Astrocyte of the hippocampus (primary cell): ENCODE results near the gene PTPRG.
A peak's percentile ranks its signal among the peaks of the same experiment; 100 is the strongest.
"Not testable (repeated sequence)": the region's sequence is repeated elsewhere in the genome, so short reads cannot be mapped to it uniquely, and the experiment has no call there.

Experiments used
- DNase-seq: peaks from one replicate; pipeline ENCODE4 v3.0.0; 2011; ENCODE audit warnings: low read depth, low spot score

PTPRG gene

GRCh38 chr3:61685755-61686154 lies 124.4 kb downstream of the PTPRG start:
- DNase-seq: peak; percentile 26

GRCh38 chr3:61686228-61686648 lies 124.9 kb downstream of the PTPRG start:
- peak; percentile 25 for DNase-seq

- DNase-seq: no peak
Observed at GRCh38 chr3:61687206-61687605, 125.8 kb downstream of the PTPRG start.

GRCh38 chr3:61687663-61688306 lies 126.4 kb downstream of the PTPRG start:
- no peak for DNase-seq

DNA sequence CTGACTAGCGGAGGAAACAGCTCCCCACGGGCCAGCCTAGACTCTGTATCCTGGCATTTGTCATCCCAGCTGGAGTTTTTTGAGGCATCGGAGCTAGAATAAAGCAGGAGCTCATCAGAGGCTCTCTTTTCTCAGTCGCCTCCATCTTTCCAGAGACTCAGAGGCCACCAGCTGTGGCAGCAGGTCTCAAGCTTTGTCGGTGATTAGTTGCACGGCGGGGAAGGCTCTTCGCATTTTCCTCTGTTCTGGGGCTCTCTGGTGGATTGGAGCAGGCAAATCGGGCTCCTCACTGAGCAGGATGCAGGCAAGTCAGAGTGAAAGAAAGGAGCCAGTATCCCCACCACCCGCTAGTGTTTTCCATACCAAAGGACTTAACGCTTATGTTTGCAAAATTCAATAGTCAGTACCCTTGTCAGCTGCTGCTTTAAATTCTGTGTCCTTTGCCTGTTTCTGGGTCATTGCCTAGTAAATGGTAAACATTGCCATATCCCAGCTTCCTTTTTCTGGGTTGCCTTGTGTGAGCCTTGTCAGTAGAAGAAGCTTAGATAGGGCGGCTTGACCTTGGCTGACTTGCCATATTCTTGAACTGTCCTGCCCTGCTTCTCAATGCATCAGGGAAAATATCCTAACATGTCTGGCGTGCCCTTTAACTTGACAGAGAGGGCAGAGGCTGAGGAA lies 127.1 kb downstream of the PTPRG start:
- no peak for DNase-seq

DNA sequence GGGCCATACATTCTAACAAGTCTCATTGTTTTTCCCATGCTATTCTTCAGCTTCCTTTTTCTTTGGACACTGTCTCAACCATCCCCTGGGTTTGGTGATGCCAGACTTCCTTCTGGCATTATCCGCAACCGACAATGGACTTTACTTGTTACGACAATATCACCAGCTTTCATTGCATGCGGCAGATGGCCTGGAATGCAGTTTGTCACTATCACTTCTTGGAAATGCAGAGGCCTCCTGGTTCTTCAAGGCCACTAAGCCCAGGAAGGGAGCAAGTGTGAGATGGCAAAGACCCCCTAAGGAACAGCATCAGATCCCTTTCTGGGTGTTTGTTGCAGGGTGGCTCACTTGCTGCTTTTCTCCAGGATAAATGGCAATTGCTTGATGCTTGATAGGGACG lies 128.6 kb downstream of the PTPRG start:
- no peak for DNase-seq

- no peak for DNase-seq
Observed at GRCh38 chr3:61691466-61691865, 130.1 kb downstream of the PTPRG start.

DNA sequence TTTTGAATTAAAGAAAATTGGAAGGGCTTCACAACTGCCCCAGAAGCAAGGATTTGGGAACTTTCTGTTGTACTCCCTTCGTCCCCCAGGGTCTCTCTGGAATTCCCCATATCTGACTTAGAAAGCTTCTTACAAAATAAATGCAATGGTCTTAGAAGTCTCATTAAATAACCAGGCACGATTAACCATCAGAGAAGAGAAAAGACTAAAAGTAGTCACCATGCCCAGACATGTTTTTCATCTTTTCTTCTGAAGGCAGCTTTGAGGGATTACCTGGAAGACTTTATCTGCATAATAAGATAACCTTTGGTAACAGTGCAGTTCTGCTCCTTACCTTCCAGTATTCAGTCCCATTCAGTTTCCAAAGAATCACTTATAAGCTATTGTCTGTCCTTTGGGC lies 135.9 kb downstream of the PTPRG start:
- no peak for DNase-seq

DNA sequence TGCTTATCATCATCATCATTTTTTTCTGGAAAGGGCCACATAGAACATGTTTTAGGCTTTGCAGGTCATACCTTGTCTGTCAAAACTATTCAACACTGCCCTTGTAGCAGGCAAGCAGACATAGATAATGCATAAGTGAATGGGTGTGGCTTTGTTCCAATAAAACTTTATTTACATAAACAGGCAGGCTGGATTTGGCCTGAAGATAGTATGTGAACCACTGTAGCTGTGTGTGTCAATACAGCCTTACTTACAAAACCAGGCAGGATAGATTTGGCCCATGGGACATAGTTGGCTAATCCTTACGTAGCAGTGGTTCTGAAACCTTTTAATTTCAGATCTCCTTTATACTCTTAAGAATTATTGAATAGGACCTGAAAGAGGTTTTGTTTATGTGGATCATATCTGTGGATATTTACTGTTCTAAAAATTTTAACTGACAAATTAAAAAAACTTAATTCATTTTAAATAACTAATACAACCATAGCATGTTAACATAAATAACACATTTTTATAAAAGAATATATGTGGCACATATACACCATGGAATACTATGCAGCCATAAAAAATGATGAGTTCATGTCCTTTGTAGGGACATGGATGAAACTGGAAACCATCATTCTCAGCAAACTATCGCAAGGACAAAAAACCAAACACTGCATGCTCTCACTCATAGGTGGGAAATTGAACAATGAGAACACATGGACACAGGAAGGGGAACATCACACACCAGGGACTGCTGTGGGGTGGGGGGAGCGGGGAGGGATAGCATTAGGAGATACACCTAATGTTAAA lies 137.1 kb downstream of the PTPRG start:
- DNase-seq: not testable (repeated sequence)

DNA sequence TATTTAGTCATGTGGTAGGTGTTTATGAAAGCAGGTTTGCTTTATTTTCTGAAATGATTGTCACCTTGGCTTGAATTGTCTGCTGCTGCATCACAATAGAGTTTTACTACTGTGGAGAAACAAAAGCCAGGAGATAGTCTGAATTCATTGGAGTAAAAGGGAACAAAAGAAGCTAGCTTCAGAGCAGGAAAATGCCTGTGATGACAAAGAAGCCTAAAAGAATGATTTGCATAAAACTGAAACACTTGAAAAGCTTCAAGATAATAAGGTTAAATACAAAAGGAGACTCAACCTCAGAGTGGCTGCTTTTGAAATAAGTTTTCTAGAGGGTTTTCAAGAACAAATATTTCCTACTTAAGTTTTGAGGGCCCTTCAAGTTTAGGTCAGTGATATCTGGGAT lies 138.3 kb downstream of the PTPRG start:
- DNase-seq: no peak

- DNase-seq: no peak
Observed at GRCh38 chr3:61701011-61701410, 139.6 kb downstream of the PTPRG start.

DNA sequence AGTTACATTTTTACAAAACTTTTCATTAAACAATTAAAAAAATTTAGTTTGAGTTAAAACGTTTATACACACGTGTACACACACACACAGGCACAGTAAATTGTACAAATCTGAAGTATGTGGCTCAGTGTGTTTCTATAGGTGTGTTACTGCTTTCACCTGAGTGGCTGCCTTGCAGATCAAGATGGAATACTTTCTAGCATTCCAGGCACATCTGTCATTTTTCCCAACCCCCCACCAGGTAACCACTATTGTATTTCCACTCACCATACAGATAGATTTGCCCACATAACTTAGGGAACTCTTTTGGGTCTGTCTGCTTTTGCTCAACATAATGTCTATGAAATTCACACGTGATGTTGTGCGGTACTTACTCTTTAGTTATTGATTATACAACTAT lies 141.1 kb downstream of the PTPRG start:
- no peak for DNase-seq

GRCh38 chr3:61704807-61705206 lies 143.4 kb downstream of the PTPRG start:
- no peak for DNase-seq

DNA sequence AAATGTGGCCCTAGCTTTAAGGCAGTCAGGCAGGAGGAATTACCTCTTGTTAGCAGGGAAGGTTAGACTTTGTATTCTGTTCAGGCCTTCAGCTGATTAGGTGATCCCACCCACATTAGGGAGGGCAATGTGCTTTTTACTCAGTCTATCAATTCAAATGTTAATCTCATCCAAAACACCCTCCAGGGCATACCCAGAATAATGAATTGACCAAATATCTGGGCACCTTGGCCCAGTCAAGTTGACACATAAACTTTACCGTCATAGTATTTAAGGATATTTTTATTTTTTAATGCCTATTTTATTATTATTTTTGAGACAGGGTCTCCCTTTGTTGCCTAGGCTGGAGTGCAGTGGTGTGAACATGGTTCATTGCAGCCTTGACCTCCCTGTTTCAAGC lies 146.1 kb downstream of the PTPRG start:
- DNase-seq: no peak

DNA sequence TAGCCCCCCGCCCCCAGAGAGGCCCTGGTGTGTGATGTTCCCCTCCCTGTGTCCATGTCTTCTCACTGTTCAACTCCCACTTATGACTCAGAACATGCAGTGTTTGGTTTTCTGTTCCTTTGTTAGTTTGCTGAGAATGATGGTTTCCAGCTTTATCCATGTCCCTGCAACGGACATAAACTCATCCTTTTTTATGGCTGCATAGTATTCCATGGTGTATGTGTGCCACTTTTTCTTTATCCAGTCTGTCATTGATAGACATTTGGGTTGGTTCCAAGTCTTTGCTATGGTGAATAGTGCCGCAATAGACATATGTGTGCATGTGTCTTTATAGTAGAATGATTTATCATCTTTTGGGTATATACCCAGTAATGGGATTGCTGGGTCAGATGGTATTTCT lies 149.5 kb downstream of the PTPRG start:
- DNase-seq: not testable (repeated sequence)

- no peak for DNase-seq
Observed at GRCh38 chr3:61714225-61714624, 152.9 kb downstream of the PTPRG start.

DNA sequence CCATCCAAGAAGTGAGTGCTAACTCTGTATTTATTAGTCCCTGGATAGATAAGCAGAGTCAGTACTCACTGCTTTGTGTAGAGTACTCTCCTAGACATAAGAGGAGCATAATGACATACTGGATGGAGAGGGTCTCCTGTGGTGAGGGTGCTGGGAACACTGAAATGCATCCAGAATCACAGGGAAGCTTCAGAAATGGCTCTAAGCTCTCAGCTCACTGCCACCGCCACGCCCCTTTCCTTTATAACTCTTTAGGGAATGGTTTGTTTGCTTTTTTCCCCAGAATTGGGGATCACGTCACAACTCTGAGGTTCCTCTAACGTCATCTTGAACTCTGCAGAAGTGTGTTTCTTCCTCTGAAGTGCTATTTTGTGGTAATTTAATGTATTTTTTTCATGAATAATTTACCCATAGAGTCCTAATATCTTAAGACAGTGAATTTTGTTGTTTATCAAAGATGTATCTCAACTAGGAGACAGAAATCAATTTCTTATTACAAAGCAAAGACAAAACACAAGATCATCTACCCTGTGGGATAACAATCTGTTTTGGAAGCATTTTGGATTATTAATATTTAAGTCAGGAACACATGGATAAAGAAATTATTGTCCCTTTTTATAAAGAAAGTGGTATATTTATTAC lies 154.6 kb downstream of the PTPRG start:
- DNase-seq: no peak

DNA sequence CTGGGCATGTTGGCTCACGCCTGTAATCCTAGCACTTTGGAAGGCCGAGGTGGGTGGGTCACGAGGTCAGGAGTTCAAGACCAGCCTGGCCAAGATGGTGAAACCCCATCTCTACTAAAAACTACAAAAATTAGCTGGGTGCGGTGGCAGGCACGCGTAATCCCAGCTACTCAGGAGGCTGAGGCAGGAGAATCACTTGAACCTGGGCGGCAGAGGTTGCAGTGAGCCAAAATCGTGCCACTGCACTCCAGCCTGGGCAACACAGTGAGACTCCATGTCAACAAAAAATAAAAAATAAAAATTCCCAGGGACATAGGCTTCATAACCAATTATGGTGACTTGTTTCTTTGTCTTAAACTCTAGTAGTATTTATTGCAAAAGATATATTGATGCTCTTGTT lies 155.3 kb downstream of the PTPRG start:
- DNase-seq: not testable (repeated sequence)

GRCh38 chr3:61718565-61718964 lies 157.2 kb downstream of the PTPRG start:
- no peak for DNase-seq

GRCh38 chr3:61719278-61719977 lies 158.1 kb downstream of the PTPRG start:
- DNase-seq: peak; percentile 13

- DNase-seq: no peak
Observed at GRCh38 chr3:61723038-61723437, 161.7 kb downstream of the PTPRG start.

DNA sequence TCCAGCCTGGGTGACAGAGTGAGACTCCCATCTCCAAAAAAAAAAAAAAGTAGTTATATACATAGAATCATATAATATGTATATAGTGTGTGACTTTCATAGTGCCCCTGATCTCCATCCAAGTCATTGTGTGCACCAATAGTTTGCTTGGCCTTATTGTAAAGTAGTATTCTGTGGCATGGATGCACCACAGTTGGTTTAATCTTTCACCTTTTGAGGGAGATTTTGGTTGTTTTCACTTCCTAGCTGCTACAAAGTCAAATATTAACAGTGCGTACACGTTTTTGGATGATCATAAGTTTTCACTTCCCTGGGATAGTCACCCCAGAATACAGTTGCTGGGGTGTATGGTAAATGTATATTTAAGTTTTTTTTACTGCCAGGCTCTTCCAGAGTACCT lies 162.8 kb downstream of the PTPRG start:
- DNase-seq: no peak
